Stimulated activated CD8-positive, alpha-beta memory T cell treated with anti-CD3 and anti-CD28 coated beads, Interleukin-4, amount 100 ng/mL, for 24 hours (primary cell): ENCODE data around the gene SLC12A7.

Source experiments
- DNase-seq: peaks from one replicate; pipeline ENCODE4 v3.0.0-alpha.2; 2020; ENCODE audit warnings: low read depth

The SLC12A7 gene

DNA sequence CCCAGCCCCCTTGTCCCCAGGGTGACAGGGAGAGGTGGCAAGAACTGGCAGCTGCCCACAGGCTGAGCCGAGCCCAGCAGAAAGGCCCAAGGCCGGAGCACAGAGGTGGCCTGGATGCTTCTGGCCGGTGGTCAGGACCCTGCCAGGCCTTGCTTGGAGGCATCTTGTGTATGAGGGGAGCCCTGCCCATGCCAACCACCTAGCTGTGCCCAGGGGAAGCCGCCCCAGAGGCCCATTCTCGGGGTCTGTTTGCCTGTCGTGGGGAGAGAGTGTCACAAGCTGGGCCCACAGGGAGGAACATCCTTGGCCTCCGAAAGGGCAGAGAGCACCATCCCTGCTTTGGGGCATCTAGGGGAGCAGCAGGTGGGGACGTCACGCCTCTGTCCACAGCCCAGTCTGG is 93.3 kb downstream of the SLC12A7 start:
- DNase-seq: no peak

- DNase-seq: no peak
These were observed 94.0 kb downstream of the SLC12A7 start for GRCh38 chr5:1017691-1018455.

DNA sequence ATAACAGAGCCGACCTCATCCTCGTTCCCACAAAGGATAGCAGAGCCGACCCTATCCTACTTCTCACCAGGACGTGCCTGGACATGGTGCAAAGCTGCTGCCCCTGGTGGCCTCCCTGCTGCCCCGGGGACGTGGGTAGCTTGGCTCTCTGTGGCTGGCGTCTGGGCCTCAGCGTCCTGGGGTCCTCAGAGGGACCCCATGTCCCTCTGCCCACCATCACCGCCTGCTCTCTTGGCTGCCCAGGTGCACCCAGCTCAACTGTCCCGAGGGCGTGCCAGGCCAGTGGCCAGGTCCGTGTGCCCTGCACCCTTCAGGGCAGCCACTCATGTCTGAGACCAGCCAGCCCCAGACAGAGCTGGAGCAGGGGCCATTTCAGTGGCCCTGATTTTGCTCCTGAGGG is 94.8 kb downstream of the SLC12A7 start:
- DNase-seq: no peak

- DNase-seq: no peak
These were observed 95.4 kb downstream of the SLC12A7 start for GRCh38 chr5:1016476-1016875.

GRCh38 chr5:1016036-1016435 is 95.8 kb downstream of the SLC12A7 start:
- no peak for DNase-seq

- no peak for DNase-seq
These were observed 96.4 kb downstream of the SLC12A7 start for GRCh38 chr5:1015507-1015906.

DNA sequence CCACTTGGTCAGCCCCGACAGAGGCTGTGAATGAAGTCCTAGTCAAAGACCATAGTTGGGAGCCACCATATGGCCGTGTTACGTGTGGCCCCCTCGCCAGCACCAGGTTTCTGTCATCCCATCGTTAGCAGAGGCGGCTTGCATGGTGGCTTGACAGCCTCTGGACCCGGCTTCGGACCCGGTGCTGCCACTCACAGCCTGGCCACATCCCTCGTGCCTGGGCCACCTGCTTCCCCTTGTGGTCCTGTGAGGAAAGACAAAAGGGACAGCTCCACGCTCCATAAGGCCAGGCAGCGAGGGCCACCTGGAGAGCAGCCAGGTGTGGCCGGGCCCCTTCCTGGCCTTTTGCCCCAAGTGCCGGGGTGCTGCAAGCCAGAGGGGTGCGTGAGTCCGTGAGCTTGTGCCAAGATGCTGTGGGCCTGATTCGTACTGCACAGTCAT is 97.1 kb downstream of the SLC12A7 start:
- DNase-seq: no peak

DNA sequence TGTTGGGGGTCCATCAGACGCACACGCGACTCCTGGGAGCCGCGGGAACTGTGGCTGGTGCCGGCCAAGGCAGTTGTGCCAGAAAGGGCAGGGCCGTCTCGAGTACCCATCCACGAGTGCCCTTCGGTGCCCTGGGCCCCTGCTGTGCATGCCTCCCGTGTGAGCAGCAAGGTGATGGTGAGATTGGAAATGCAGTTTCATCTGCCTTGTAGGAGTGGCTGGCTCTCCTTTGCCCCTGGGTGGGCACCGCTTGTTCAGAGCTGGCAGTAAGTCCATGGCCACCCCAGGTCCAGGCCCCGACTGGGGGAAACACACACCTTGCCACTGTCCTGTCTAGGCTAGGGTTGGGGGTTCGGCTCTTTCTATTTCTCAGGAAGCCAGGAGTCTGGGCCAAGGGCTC is 97.5 kb downstream of the SLC12A7 start:
- DNase-seq: no peak

DNA sequence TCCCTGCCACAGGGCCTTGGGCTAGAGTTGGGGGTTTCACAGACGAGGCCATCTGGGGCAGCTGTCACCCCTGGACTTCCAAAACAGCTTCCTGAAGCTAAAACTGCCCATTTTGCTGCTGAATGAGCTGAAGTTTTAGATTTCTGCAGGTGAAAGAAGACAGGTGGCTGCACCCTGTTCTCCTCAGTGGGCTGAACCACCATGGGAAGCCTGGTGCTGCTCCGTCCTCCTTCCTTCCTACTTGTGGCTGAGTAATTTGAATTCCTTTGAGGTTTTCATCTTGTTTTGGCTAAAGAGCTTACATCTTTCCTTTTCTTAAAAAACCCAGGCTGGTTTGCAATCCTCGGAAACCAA is 97.9 kb downstream of the SLC12A7 start:
- no peak for DNase-seq

DNA sequence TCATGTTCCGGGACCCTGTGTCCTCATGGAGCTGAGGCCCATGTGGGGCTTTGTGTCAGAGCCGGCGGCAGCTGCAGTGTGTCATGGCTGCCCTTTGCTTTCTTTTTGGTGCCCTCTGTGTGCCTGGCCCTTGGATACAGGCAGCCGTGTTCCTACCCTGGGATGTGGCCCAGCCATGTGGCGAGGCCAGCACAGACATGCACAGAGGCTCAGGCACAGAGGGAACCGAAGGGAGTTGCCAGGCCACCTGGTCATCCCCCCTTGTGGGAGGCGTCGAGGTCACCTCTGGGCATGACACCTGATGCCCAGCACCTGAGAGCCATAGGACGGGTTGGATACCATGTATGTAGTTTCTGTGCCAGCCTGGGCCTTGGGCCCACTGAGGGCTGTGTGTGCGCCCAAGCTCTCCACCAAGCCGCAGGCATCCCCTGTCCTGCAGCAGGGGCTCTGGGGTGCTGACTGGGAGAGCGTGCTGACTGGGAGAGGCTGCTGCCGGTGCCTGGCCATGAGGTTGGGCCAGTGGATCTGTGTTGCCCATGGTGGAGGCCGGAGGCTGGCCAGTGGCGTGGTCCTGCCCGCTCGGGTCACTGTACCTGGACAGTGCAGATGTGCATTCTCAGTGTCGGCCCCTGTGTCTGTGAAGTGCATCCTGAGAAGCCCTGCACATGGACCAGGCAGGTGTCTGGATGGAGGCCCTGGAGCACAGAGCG is 98.5 kb downstream of the SLC12A7 start:
- no peak for DNase-seq

DNA sequence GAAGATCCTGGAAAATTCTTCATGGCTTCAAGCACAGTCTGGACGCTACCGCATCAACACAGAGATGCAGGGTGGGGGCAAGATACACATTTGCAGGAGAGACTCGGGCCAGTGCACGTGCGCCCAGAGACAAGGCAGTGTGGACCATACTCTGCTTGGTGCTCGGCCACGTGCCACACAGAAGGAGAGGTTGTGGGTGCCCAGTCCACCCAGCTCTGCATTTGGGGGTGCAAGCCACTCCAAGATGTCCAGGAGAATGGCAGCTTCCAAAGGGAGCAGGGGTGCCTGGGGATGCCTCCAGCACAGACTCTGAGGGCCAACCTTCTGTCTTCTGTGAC is 99.0 kb downstream of the SLC12A7 start:
- DNase-seq: no peak

GRCh38 chr5:1012313-1012841 is 99.5 kb downstream of the SLC12A7 start:
- no peak for DNase-seq

GRCh38 chr5:1011741-1012312 is 100.0 kb downstream of the SLC12A7 start:
- no peak for DNase-seq

GRCh38 chr5:1011226-1011631 is 100.6 kb downstream of the SLC12A7 start:
- DNase-seq: peak; percentile 33

GRCh38 chr5:1010641-1011046 is 101.2 kb downstream of the SLC12A7 start:
- no peak for DNase-seq

GRCh38 chr5:1010181-1010510 is 101.7 kb downstream of the SLC12A7 start:
- DNase-seq: no peak

GRCh38 chr5:1009359-1010180 is 102.3 kb downstream of the SLC12A7 start:
- DNase-seq: no peak

GRCh38 chr5:1008451-1009358 is 103.2 kb downstream of the SLC12A7 start, which contains the start of gene NKD2:
Gene NKD2 (plus strand): TSS chr5:1008802. CDS start chr5:1009058, 256 bp downstream.
- DNase-seq: peak; percentile 22

GRCh38 chr5:1007681-1008450 is 104.0 kb downstream of the SLC12A7 start:
- DNase-seq: no peak

DNA sequence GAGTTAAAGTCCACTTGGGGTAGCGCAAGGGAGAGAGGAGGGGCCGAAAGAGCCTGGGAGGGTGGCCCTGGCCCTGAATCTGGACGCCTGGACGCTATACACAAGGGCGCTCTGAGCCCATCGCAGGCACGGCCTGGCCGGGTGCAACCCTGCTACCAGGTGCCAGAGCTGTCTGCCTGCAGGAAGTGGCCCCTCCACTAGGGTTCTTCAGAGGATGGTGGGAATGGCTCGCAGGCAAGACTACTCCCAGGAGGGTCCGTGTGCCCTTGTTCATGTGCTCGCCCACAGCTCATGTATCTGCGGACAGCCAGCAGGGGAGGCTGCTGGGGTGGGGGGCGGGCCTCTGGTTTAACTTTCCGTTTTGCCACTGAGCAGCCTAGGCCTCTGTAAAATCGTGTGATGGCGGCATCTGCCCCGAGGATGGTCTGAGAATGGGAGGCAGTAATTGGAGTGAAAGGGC is 104.6 kb downstream of the SLC12A7 start:
- no peak for DNase-seq
